ENCODE data around the gene RNU4-1.
"Not testable (repeated sequence)": the region's sequence is repeated elsewhere in the genome, so short reads cannot be mapped to it uniquely, and the experiment has no call there.

Gene RNU4-1

GRCh38 chr12:120292661-120293531 lies at the start of gene RNU4-1:
TSS of gene RNU4-1 (minus strand) at chr12:120293237.
- peak; percentile 96 for DNase-seq (ENCODE audit: low read depth)
- TF ChIP-seq, protein P1, sequence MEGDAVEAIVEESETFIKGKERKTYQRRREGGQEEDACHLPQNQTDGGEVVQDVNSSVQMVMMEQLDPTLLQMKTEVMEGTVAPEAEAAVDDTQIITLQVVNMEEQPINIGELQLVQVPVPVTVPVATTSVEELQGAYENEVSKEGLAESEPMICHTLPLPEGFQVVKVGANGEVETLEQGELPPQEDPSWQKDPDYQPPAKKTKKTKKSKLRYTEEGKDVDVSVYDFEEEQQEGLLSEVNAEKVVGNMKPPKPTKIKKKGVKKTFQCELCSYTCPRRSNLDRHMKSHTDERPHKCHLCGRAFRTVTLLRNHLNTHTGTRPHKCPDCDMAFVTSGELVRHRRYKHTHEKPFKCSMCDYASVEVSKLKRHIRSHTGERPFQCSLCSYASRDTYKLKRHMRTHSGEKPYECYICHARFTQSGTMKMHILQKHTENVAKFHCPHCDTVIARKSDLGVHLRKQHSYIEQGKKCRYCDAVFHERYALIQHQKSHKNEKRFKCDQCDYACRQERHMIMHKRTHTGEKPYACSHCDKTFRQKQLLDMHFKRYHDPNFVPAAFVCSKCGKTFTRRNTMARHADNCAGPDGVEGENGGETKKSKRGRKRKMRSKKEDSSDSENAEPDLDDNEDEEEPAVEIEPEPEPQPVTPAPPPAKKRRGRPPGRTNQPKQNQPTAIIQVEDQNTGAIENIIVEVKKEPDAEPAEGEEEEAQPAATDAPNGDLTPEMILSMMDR (conservative IDR thresholded peaks at IDR 0.05; ENCODE audit: control insufficient read depth, insufficient read depth, low read depth, low read length): no peak
- peak within 1 kb of the TSS; percentile 64 for H3K4me3 ChIP-seq (ENCODE audit: control insufficient read depth, low read depth, low read length)

DNA sequence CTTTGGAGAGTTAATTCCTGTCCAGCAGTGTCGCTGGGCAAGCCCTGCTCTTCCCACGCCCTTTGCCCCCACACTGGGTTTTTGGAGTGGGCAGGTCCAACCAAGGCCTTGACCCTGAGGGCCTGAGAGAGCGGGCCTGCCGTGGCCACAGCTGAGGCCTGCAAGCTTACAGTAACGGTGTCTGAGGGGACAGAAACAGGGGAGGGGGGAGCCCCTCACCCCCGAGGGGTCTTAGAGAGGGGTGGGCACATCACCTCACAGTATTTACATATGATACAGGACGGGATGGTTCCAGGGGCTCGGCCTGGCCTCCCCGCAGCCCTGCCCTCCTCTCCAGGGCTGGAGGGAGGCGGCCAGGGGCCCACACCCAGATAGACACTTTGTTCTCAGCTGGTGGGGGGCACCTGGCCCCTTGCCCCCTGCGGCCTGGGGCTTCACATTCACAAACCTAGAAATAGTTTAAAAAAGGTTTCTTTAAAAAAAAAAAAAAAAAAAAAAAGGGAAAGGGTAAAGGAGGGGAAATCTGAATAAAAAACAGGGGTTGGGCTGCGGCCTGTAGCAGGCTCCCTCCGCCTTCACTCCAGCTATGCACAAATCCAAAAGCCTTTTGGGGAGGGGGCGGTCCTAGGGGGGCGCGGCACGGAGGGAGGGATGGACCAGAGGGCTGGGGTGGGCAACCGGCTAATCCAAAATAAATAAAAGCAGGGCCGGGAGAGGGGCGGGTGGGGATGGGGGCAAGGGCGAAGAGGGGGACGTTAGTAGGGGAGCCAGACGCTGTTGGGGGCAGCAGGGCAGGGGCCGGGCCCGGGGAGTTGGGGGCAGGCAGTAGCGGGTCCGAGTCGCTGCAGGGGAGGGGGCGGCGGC lies 49.4 kb upstream of the RNU4-1 start:
- H3K4me3 ChIP-seq (ENCODE audit: control insufficient read depth, low read depth, low read length): no peak overlapping the region
- TF ChIP-seq, protein P1 (conservative IDR thresholded peaks at IDR 0.05; ENCODE audit: control insufficient read depth, insufficient read depth, low read depth, low read length): no peak
- no peak for DNase-seq (ENCODE audit: low read depth)

GRCh38 chr12:120339256-120339655 lies 46.2 kb upstream of the RNU4-1 start:
- TF ChIP-seq, protein P1 (conservative IDR thresholded peaks at IDR 0.05; ENCODE audit: control insufficient read depth, insufficient read depth, low read depth, low read length): no peak
- DNase-seq (ENCODE audit: low read depth): no peak
- H3K4me3 ChIP-seq (ENCODE audit: control insufficient read depth, low read depth, low read length): no peak overlapping the region

- TF ChIP-seq, protein P1 (conservative IDR thresholded peaks at IDR 0.05; ENCODE audit: control insufficient read depth, insufficient read depth, low read depth, low read length): no peak
- DNase-seq (ENCODE audit: low read depth): no peak
- no peak overlapping the region for H3K4me3 ChIP-seq (ENCODE audit: control insufficient read depth, low read depth, low read length)
These were observed 44.7 kb upstream of the RNU4-1 start for GRCh38 chr12:120337730-120338129.

GRCh38 chr12:120336392-120336791 lies 43.4 kb upstream of the RNU4-1 start:
- not testable (repeated sequence) for DNase-seq (ENCODE audit: low read depth); H3K4me3 ChIP-seq (ENCODE audit: control insufficient read depth, low read depth, low read length)

GRCh38 chr12:120335447-120335846 lies 42.4 kb upstream of the RNU4-1 start:
- H3K4me3 ChIP-seq (ENCODE audit: control insufficient read depth, low read depth, low read length): not testable (repeated sequence)

More at GRCh38 chr12:120335447-120335846, 42.4 kb upstream of the RNU4-1 start:
- DNase-seq (ENCODE audit: low read depth): peak; percentile 39
- TF ChIP-seq, protein P1 (conservative IDR thresholded peaks at IDR 0.05; ENCODE audit: control insufficient read depth, insufficient read depth, low read depth, low read length): peak; percentile 61
